HG03045 (cell line): ENCODE measurements around the gene FRMD4A.

Experiments
- ATAC-seq: cut with Tn5 transposase; IDR thresholded peaks from one replicate; pipeline ENCODE4 v1.9.1; 2021; ENCODE audit warnings: mild to moderate bottlenecking, moderate library complexity; ENCODE audit not compliant: unreplicated experiment

FRMD4A gene

GRCh38 chr10:13612654-13613373 is 717.9 kb downstream of the FRMD4A start:
- ATAC-seq = no peak

- no peak for ATAC-seq
Measured at GRCh38 chr10:13608246-13608853, 722.4 kb downstream of the FRMD4A start.

- ATAC-seq = no peak
Measured at GRCh38 chr10:13604357-13605040, 726.2 kb downstream of the FRMD4A start.

- no peak for ATAC-seq
Measured at GRCh38 chr10:13597909-13598308, 732.8 kb downstream of the FRMD4A start.

GRCh38 chr10:13594641-13595040 is 736.1 kb downstream of the FRMD4A start:
- ATAC-seq = no peak
